Kidney (tissue), 22 donors: ENCODE results near the gene EXOSC6. TPM values are rescaled to one million over a fixed set of nuclear protein-coding genes. Genes with fewer than 3 reads are reported as not detected.
A peak's percentile ranks its signal among the peaks of the same experiment; 100 is the strongest.

Experiments used
- DNase-seq, 5 donors: peaks; one replicate each; pipeline ENCODE4 v3.0.0-alpha.2; 2013 to 2020
- FAIRE-seq: peaks from 2 replicates; lab custom pipeline; 2012; peaks lifted over from hg19 to GRCh38; lab: Jason Lieb, UNC
- H3K27ac ChIP-seq, 2 donors: one replicate each; pipeline ENCODE4 v1.7.0; 2013; ENCODE audit warnings: low read depth in 2 of 2, low read length in 2 of 2, inconsistent platforms in 1 of 2
- H3K27me3 ChIP-seq: one replicate; pipeline ENCODE4 v1.7.1; 2013; ENCODE audit warnings: low read length, inconsistent platforms; ENCODE audit not compliant: control insufficient read depth, insufficient read depth
- H3K36me3 ChIP-seq, 3 donors: one replicate each; pipeline versions ENCODE4 v1.7.0 to v1.7.1; 2013; ENCODE audit warnings: low read length in 3 of 3, control low read depth in 1 of 3, inconsistent platforms in 1 of 3; ENCODE audit not compliant: insufficient read depth in 3 of 3, control insufficient read depth in 2 of 3
- H3K4me1 ChIP-seq, 3 donors: one replicate each; pipeline versions ENCODE4 v1.7.0 to v1.7.1; 2013; ENCODE audit warnings: low read length in 3 of 3, inconsistent platforms in 1 of 3, low read depth in 1 of 3; ENCODE audit not compliant: control insufficient read depth in 2 of 3, insufficient read depth in 2 of 3
- H3K4me3 ChIP-seq, 3 donors: one replicate each; pipeline versions ENCODE4 v1.7.0 to v1.8.1; 2013; ENCODE audit warnings: low read length in 3 of 3, control low read depth in 1 of 3, inconsistent platforms in 1 of 3
- H3K9ac ChIP-seq, 3 donors: one replicate each; pipeline versions ENCODE4 v1.7.0 to v1.7.1; 2013; ENCODE audit warnings: low read length in 3 of 3, control low read depth in 1 of 3, inconsistent platforms in 1 of 3
- H3K9me3 ChIP-seq, 3 donors: one replicate each; pipeline versions ENCODE4 v1.7.0 to v1.7.1; 2013; ENCODE audit warnings: low read length in 3 of 3, control low read depth in 1 of 3, inconsistent platforms in 1 of 3; ENCODE audit not compliant: control insufficient read depth in 2 of 3, insufficient read depth in 1 of 3
- CTCF ChIP-seq: IDR thresholded peaks from 3 replicates; pipeline ENCODE4 v1.5.1; 2012; ENCODE audit warnings: mild to moderate bottlenecking, moderate library complexity, borderline replicate concordance; ENCODE audit not compliant: insufficient read depth; ENCODE audit errors: extremely low read depth
- intact Hi-C: fragments of 100-400 bp; cut with DNase I; formaldehyde crosslinking; loops from one replicate; pipeline ENCODE4 v1.11.1; 2022
- long read RNA-seq, 10 donors: library from polyadenylated mRNA in 1 of 10; unstranded in 1 of 10; transcript quantifications; one replicate each; pipeline ENCODE4 v2.0.0 and lab custom pipeline, GENCODE V29; 2021 to 2026
- polyA plus RNA-seq: library from polyadenylated mRNA; stranded (reverse); fragments of 350-450 nt; fragmentation: Illumina TruSeq; extraction: RNeasy Lipid Tissue Mini Kit (QIAGEN cat#74804); gene quantifications from one replicate; pipeline ENCODE4 v1.2.3, GENCODE V29; 2014; ENCODE audit warnings: low read depth, low replicate concordance; ENCODE audit not compliant: insufficient read depth
- total RNA-seq: library from RNA; stranded (reverse); fragmentation: NEBNext Ultra II Directional; extraction: Animal tissue kit (Norgen Biotek cat#: 25700); gene quantifications from one replicate; pipeline ENCODE4 v1.2.1, GENCODE V29; 2021
- donor health status: control.
- donor health status: control.
- donor health status: control.
- donor health status: control.
- donor health status: control.
- donor health status: DM: yes; HTN: yes; CAD: no.
- donor health status: Normal renal cell carcinoma (clear cell type).

Gene EXOSC6
- total RNA-seq, result 22.6 TPM
- 13.1 TPM for polyA plus RNA-seq
- long read RNA-seq, donor 1, full-length matches to known transcripts, result 32 of 32 reads
- long read RNA-seq, donor 1, partial matches to known transcripts, result 0 of 32 reads
- long read RNA-seq, donor 1, other reads (novel, unspliced or antisense), result 0 of 32 reads
- long read RNA-seq, donor 2, full-length matches to known transcripts, result 62 of 62 reads
- long read RNA-seq, donor 2, partial matches to known transcripts, result 0 of 62 reads
- long read RNA-seq, donor 2, other reads (novel, unspliced or antisense), result 0 of 62 reads
- long read RNA-seq, donor 3, full-length matches to known transcripts, result 86 of 86 reads
- long read RNA-seq, donor 3, partial matches to known transcripts, result 0 of 86 reads
- long read RNA-seq, donor 3, other reads (novel, unspliced or antisense), result 0 of 86 reads
- long read RNA-seq, donor 4, full-length matches to known transcripts, result 78 of 78 reads
- long read RNA-seq, donor 4, partial matches to known transcripts, result 0 of 78 reads
- long read RNA-seq, donor 4, other reads (novel, unspliced or antisense), result 0 of 78 reads
- long read RNA-seq, donor 5, full-length matches to known transcripts, result 6 of 6 reads
- long read RNA-seq, donor 5, partial matches to known transcripts, result 0 of 6 reads
- long read RNA-seq, donor 5, other reads (novel, unspliced or antisense), result 0 of 6 reads
- long read RNA-seq, donor 6, full-length matches to known transcripts, result 22 of 22 reads
- long read RNA-seq, donor 6, partial matches to known transcripts, result 0 of 22 reads
- long read RNA-seq, donor 6, other reads (novel, unspliced or antisense), result 0 of 22 reads
- long read RNA-seq, donor 7, full-length matches to known transcripts, result 52 of 52 reads
- long read RNA-seq, donor 7, partial matches to known transcripts, result 0 of 52 reads
- long read RNA-seq, donor 7, other reads (novel, unspliced or antisense), result 0 of 52 reads
- long read RNA-seq, donor 8, full-length matches to known transcripts, result 61 of 61 reads
- long read RNA-seq, donor 8, partial matches to known transcripts, result 0 of 61 reads
- long read RNA-seq, donor 8, other reads (novel, unspliced or antisense), result 0 of 61 reads
- long read RNA-seq, donor 9, full-length matches to known transcripts, result 27 of 27 reads
- long read RNA-seq, donor 9, partial matches to known transcripts, result 0 of 27 reads
- long read RNA-seq, donor 9, other reads (novel, unspliced or antisense), result 0 of 27 reads
- long read RNA-seq, donor 10, full-length matches to known transcripts, result 105 of 105 reads
- long read RNA-seq, donor 10, partial matches to known transcripts, result 0 of 105 reads
- long read RNA-seq, donor 10, other reads (novel, unspliced or antisense), result 0 of 105 reads

GRCh38 chr16:70251629-70252354, at the start of gene EXOSC6:
TSS of gene EXOSC6 (minus strand) at chr16:70251940. CDS start at chr16:70251900, 40 bp downstream.
- no peaks in the 10 kb centered on the region for H3K27me3 ChIP-seq
- H3K4me1 ChIP-seq, result peaks cover 0 to 4% (median 0%) of the 10 kb centered on the region in 3 donors
- peak; percentile 75 for TF ChIP-seq CTCF
- peaks cover 0 to 43% (median 26%) of the 10 kb centered on the region in 3 donors for H3K36me3 ChIP-seq
- peak; percentile 94 to 98 (median 96) for DNase-seq
- H3K9me3 ChIP-seq, result no peaks in the 10 kb centered on the region
- H3K9ac ChIP-seq, result peak within 1 kb of the TSS in 2 of 3 donors; percentile 55 to 67
- intact Hi-C loops, result no loop called here
- no peak for FAIRE-seq
- peak within 1 kb of the TSS; percentile 83 to 87 for H3K27ac ChIP-seq
- peak within 1 kb of the TSS; percentile 44 to 68 (median 58) for H3K4me3 ChIP-seq

- Histone ChIP-seq H3K27ac (no peak overlapping the region), H3K4me3 (peak overlapping the region in 1 of 3 donors; percentile 18), H3K36me3 (no peaks in the 10 kb centered on the region), H3K4me1 (peaks cover 2 to 12% (median 3%) of the 10 kb centered on the region in 3 donors), H3K27me3 (no peaks in the 10 kb centered on the region), H3K9ac (no peak overlapping the region), H3K9me3 (peaks cover 0 to 4% (median 0%) of the 10 kb centered on the region in 3 donors)
- no peak for TF ChIP-seq CTCF
- no peak for FAIRE-seq
- intact Hi-C loops, result no loop called here
- DNase-seq, result no peak
Measured at GRCh38 chr16:70301121-70301520, 49.4 kb upstream of the EXOSC6 start.
